ENCODE measurements around the gene CLEC16A.

DNA sequence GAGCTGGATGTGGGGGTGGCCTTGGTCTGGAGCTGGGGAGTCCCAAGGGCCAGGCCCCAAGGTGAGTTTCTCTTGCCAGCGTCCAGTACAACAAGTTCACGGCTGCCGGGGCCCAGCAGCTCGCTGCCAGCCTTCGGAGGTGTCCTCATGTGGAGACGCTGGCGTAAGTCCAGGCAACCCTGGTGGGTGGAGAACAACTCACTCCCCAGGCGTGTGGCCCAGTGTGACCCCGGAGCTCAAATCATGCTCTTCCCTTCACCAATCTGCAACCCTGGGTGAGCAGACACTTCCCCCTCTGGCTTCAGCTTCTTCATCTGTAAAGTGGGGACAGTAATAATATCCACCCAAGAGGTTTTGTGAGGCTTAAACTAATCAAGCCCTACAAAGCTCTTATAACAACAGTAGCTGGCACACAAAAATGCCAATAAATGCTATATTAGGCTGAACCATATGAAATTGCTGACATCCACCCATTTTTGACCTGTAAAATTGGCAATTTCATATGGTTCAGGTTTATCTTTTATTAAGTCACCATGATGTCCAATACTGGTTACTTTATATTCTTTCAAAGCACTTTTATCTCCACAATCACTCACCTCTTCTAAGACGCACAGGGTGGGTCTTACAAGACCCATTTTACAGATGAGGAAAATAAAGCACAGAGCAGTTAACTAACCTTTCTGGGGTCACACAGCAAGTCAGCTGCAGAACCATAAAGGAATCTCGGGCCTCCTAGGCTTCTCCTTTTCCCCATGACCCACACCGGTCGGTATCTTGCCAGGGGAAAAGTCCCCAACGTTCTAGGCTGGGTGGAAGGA, 21.8 kb upstream of the CLEC16A start:
- TF ChIP-seq EZH2 (IDR thresholded peaks at IDR 0.05; ENCODE audit: borderline replicate concordance, low read depth, low read length, severe bottlenecking) (no peak), CTCF (IDR thresholded peaks at IDR 0.05; ENCODE audit: borderline replicate concordance, extremely low read depth, low read length, poor library complexity, severe bottlenecking) (no peak)
